ENCODE measurements around the gene LSM10. TPM values are rescaled to one million over a fixed set of nuclear protein-coding genes. Genes with fewer than 3 reads are reported as not detected.

LSM10 gene
- total RNA-seq, 1 experiment from 2014 or later = 56.3 TPM

- Mint-ChIP-seq H3K27ac (no peak overlapping the region), H3K4me1 (peaks cover 8% of the 10 kb centered on the region), H3K27me3 (ENCODE audit: low read depth) (no peaks in the 10 kb centered on the region), H3K9me3 (peaks cover 7% of the 10 kb centered on the region), H3K4me3 (no peak overlapping the region), H3K36me3 (peaks cover 20% of the 10 kb centered on the region)
- no peak for TF ChIP-seq GRHL2 (CRISPR knock-in tag; IDR thresholded peaks at IDR 0.05; ENCODE audit: insufficient replicate concordance, severe bottlenecking)
- no peak for TF ChIP-seq STAT6 (CRISPR knock-in tag; conservative IDR thresholded peaks at IDR 0.05; ENCODE audit: low read depth)
- no peak for TF ChIP-seq ATF1 (CRISPR knock-in tag; IDR thresholded peaks at IDR 0.05)
- TF ChIP-seq RORB (CRISPR knock-in tag; IDR thresholded peaks at IDR 0.05) = no peak
- no peak for TF ChIP-seq ZNF317 (CRISPR knock-in tag; IDR thresholded peaks at IDR 0.05; ENCODE audit: borderline replicate concordance, low read depth)
- TF ChIP-seq CDX4 (CRISPR knock-in tag; IDR thresholded peaks at IDR 0.05; ENCODE audit: borderline replicate concordance) = no peak
- no peak for TF ChIP-seq USF1 (CRISPR knock-in tag; IDR thresholded peaks at IDR 0.05)
- no peak for TF ChIP-seq MLX (CRISPR knock-in tag; IDR thresholded peaks at IDR 0.05)
- no peak for TF ChIP-seq IRF2 (CRISPR knock-in tag; IDR thresholded peaks at IDR 0.05; ENCODE audit: borderline replicate concordance, low read depth)
- TF ChIP-seq MYBL2 (CRISPR knock-in tag; IDR thresholded peaks at IDR 0.05) = no peak
- TF ChIP-seq NR1H2 (CRISPR knock-in tag; IDR thresholded peaks at IDR 0.05) = no peak
- no peak for TF ChIP-seq CTCF (IDR thresholded peaks at IDR 0.05)
- no peak for TF ChIP-seq GTF2I (CRISPR knock-in tag; conservative IDR thresholded peaks at IDR 0.05)
- no peak for TF ChIP-seq TEAD4 (CRISPR knock-in tag; IDR thresholded peaks at IDR 0.05)
- no peak for TF ChIP-seq ZMAT4 (CRISPR knock-in tag; IDR thresholded peaks at IDR 0.05)
- TF ChIP-seq JUN (CRISPR knock-in tag; IDR thresholded peaks at IDR 0.05) = no peak
- DNase-seq (ENCODE audit: low spot score) (no peak), ATAC-seq (no peak)
- ChIA-PET CTCF (interaction anchor here (0.6 kb wide), 1 partner anchor 40 kb away, joined by 3 read pairs; no protein-coding TSS in a partner anchor), POLR2A (interaction anchor here (0.6 kb wide), 1 partner anchor 56 kb away, joined by 3 read pairs; the partner anchor contains the start of gene MRPS15)
Observed at GRCh38 chr1:36408479-36408878, 10.8 kb upstream of the LSM10 start.

GRCh38 chr1:36406440-36406839, 8.7 kb upstream of the LSM10 start:
- CTCF ChIA-PET = no interaction called here

More at GRCh38 chr1:36406440-36406839, 8.7 kb upstream of the LSM10 start:
- Mint-ChIP-seq H3K27ac (peak overlapping the region; percentile 41; the same call in 1 of the 2 replicates), H3K27me3 (ENCODE audit: low read depth) (no peaks in the 10 kb centered on the region), H3K9me3 (peaks cover 5% of the 10 kb centered on the region), H3K4me1 (peaks cover 4% of the 10 kb centered on the region; the same call in 1 of the 2 replicates), H3K36me3 (peaks cover 17% of the 10 kb centered on the region), H3K4me3 (no peak overlapping the region)
- DNase-seq (ENCODE audit: low spot score) (no peak), ATAC-seq (no peak)
- POLR2A ChIA-PET = interaction anchor here (1.0 kb wide), 1 partner anchor 20 kb away, joined by 5 read pairs; no protein-coding TSS in a partner anchor
- no peak for TF ChIP-seq USF2 (CRISPR knock-in tag; IDR thresholded peaks at IDR 0.05)
- no peak for TF ChIP-seq ETV6 (CRISPR knock-in tag; IDR thresholded peaks at IDR 0.05)
- TF ChIP-seq PRRX2 (CRISPR knock-in tag; IDR thresholded peaks at IDR 0.05) = no peak
- TF ChIP-seq ZNF138 (CRISPR knock-in tag; conservative IDR thresholded peaks at IDR 0.05) = no peak
- TF ChIP-seq FOXJ3 (CRISPR knock-in tag; IDR thresholded peaks at IDR 0.05; ENCODE audit: borderline replicate concordance) = no peak
